K562 (cell line): ENCODE measurements around the gene MYO1F. TPM values are rescaled to one million over a fixed set of nuclear protein-coding genes. Genes with fewer than 3 reads are reported as not detected.

Source experiments
- CREBBP ChIP-seq: IDR thresholded peaks from one replicate; pipeline ENCODE4 v1.6.1; 2012; ENCODE audit warnings: low read depth, mild to moderate bottlenecking, control low read depth, inconsistent platforms, low read length
- LCOR ChIP-seq: sonication (generic); formaldehyde crosslinking; IDR thresholded peaks from 2 replicates; pipeline ENCODE4 v1.8.0; 2022; ENCODE audit warnings: mild to moderate bottlenecking, missing genetic modification reagents
- MYC ChIP-seq, 2 experiments: fragments of 250-450 bp in 1 of 2; sonication (Bioruptor Pico) in 1 of 2; IDR thresholded peaks; 2 replicates each; pipeline versions ENCODE4 v1.5.1 to v1.6.1; 2012 to 2021; ENCODE audit warnings: low read depth in 2 of 2, borderline replicate concordance in 1 of 2, improper control_type of control experiment in 1 of 2, low read length in 1 of 2, mild to moderate bottlenecking in 1 of 2, moderate library complexity in 1 of 2
- NCOA4 ChIP-seq: fragments of 450-650 bp; IDR thresholded peaks from 2 replicates; pipeline ENCODE4 v1.6.1; 2018; ENCODE audit warnings: mild to moderate bottlenecking; ENCODE audit not compliant: partially characterized antibody
- PPARD ChIP-seq: fragments of 250-450 bp; sonication (Bioruptor Pico); IDR thresholded peaks from 2 replicates; pipeline ENCODE4 v1.8.0; 2022; ENCODE audit warnings: inconsistent platforms, mild to moderate bottlenecking, moderate library complexity
- RAD21 ChIP-seq, 2 experiments: fragments of 250-450 bp in 1 of 2; fragments of 450-650 bp in 1 of 2; sonication (Bioruptor Pico) in 1 of 2; formaldehyde crosslinking in 1 of 2; IDR thresholded peaks in 1 of 2; conservative IDR thresholded peaks in 1 of 2; 2 replicates each; pipeline versions ENCODE4 v1.4.0 to v1.8.0; 2020 to 2022; ENCODE audit warnings: mild to moderate bottlenecking in 2 of 2, moderate library complexity in 1 of 2
- SIN3A ChIP-seq, 2 experiments: fragments of 150-350 bp in 1 of 2; IDR thresholded peaks; 2 replicates each; pipeline ENCODE4 v1.6.1; 2011 to 2016; ENCODE audit warnings: borderline replicate concordance in 2 of 2, low read depth in 2 of 2, low read length in 2 of 2, mild to moderate bottlenecking in 2 of 2, moderate library complexity in 2 of 2; ENCODE audit not compliant: control insufficient read depth in 1 of 2
- TCFL5 ChIP-seq: fragments of 250-450 bp; sonication (Bioruptor Pico); conservative IDR thresholded peaks from 2 replicates; pipeline ENCODE4 v1.6.1; 2021; ENCODE audit warnings: mild to moderate bottlenecking, moderate library complexity, matching md5 sums
- TEAD1 ChIP-seq, 2 experiments: fragments of 450-650 bp in 1 of 2; sonication (generic) in 1 of 2; formaldehyde crosslinking; IDR thresholded peaks; 2 replicates each; pipeline versions ENCODE4 v1.4.0 to v1.8.0; 2020 to 2022; ENCODE audit warnings: mild to moderate bottlenecking in 2 of 2, missing genetic modification reagents in 1 of 2
- THRAP3 ChIP-seq: fragments of 450-650 bp; IDR thresholded peaks from 2 replicates; pipeline ENCODE4 v1.6.1; 2016; ENCODE audit warnings: mild to moderate bottlenecking, inconsistent platforms, borderline replicate concordance
- ZKSCAN1 ChIP-seq: fragments of 150-350 bp; IDR thresholded peaks from 2 replicates; pipeline ENCODE4 v1.6.1; 2016; ENCODE audit warnings: low read depth, low read length
- ZSCAN29 ChIP-seq: fragments of 450-650 bp; IDR thresholded peaks from 2 replicates; pipeline ENCODE4 v1.6.1; 2017
- polyA plus RNA-seq, 8 experiments: library from polyadenylated mRNA; depleted of rRNA in 4 of 8; stranded (reverse) in 5 of 8; unstranded in 3 of 8; fragments of >200 nt; fragmentation: Nextera tagmentation in 2 of 8; fragmentation: Illumina TruSeq in 1 of 8; extraction: Ambion mirVana in 2 of 8; extraction: Trizol in 1 of 8; gene quantifications; 2 replicates each; pipeline versions ENCODE4 v1.2.1 to v1.2.3, GENCODE V29; 2011 to 2014; ENCODE audit warnings: inconsistent platforms in 1 of 8, missing spikeins in 1 of 8
- total RNA-seq, 7 experiments: library from RNA; depleted of rRNA in 6 of 7; stranded (reverse); fragments of >200 nt in 6 of 7; fragmentation: Illumina TruSeq in 2 of 7; extraction: Trizol in 2 of 7; gene quantifications; 2 replicates each; pipeline versions ENCODE4 v1.2.1 to v1.2.3, GENCODE V29; 2011 to 2021; ENCODE audit warnings: low replicate concordance in 1 of 7
- TF ChIP-seq, protein P1 (sequence below): fragments of 450-650 bp; IDR thresholded peaks from 2 replicates; pipeline ENCODE4 v1.6.1; 2018; ENCODE audit not compliant: partially characterized antibody
- TF ChIP-seq, protein P2 (sequence below), 2 experiments: fragments of 250-450 bp in 1 of 2; fragments of 450-650 bp in 1 of 2; sonication (Bioruptor Pico) in 1 of 2; IDR thresholded peaks; 2 replicates each; pipeline versions ENCODE4 v1.6.1 to v1.8.0; 2016 to 2021; ENCODE audit warnings: mild to moderate bottlenecking in 2 of 2, moderate library complexity in 2 of 2, missing compliant biosample characterization in 1 of 2, missing genetic modification characterization in 1 of 2
- TF ChIP-seq, protein P3 (sequence below), 2 experiments: IDR thresholded peaks; 2 replicates each; pipeline ENCODE4 v1.6.1; 2011; ENCODE audit warnings: borderline replicate concordance in 1 of 2, control low read depth in 1 of 2, low read depth in 1 of 2, low read length in 1 of 2, mild to moderate bottlenecking in 1 of 2, mixed read lengths in 1 of 2, moderate library complexity in 1 of 2; ENCODE audit not compliant: insufficient read depth in 1 of 2, insufficient read length in 1 of 2, poor library complexity in 1 of 2, severe bottlenecking in 1 of 2; ENCODE audit errors: extremely low read depth in 1 of 2
- TF ChIP-seq, protein P4 (sequence below): fragments of 250-450 bp; sonication (Bioruptor Pico); IDR thresholded peaks from 2 replicates; pipeline ENCODE4 v1.8.0; 2022; ENCODE audit warnings: inconsistent platforms

Gene MYO1F
- total and polyA plus RNA-seq, 9 of the 15 experiments (the other 6 are each of a cell fraction or from before 2014, with no cell fraction given): 0.78 to 9.4 (median 4.3) TPM

DNA sequence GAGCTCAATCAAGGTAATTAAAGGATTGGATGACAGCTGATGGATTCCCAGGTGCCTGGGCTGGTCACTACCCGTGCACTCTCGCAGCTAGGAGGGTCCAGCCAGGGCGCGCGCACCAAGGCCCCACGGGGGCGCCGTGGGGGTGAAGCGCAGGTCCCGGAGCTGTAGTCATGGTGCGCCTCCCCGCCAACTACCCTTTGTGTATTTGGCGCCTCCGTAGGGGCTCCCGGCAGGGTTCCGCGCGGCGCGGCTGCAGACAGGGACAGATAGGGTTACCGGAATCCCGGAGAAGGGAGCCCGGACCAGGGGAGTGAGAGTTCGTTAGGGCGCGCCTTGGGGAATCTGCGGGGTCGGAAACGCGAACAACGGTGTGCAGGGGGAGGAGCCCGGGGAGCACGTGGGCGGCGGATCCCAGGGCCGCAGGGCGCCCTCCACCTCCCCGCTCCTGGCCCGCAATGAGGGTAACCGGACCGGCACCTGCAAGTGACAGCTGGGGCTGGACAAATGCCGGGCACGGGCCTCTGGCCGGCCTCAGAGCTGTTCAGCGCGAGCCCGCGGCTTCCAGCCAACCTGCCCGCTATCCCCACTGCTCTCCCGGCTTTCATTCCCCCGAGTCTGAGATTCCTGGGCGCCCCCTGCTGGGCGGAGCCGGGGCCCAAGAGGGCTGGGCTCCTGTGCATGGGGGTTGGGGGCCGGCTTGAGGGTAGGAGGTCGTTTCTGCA, 71.4 kb downstream of the MYO1F start (continued):
- TF ChIP-seq, protein P1, sequence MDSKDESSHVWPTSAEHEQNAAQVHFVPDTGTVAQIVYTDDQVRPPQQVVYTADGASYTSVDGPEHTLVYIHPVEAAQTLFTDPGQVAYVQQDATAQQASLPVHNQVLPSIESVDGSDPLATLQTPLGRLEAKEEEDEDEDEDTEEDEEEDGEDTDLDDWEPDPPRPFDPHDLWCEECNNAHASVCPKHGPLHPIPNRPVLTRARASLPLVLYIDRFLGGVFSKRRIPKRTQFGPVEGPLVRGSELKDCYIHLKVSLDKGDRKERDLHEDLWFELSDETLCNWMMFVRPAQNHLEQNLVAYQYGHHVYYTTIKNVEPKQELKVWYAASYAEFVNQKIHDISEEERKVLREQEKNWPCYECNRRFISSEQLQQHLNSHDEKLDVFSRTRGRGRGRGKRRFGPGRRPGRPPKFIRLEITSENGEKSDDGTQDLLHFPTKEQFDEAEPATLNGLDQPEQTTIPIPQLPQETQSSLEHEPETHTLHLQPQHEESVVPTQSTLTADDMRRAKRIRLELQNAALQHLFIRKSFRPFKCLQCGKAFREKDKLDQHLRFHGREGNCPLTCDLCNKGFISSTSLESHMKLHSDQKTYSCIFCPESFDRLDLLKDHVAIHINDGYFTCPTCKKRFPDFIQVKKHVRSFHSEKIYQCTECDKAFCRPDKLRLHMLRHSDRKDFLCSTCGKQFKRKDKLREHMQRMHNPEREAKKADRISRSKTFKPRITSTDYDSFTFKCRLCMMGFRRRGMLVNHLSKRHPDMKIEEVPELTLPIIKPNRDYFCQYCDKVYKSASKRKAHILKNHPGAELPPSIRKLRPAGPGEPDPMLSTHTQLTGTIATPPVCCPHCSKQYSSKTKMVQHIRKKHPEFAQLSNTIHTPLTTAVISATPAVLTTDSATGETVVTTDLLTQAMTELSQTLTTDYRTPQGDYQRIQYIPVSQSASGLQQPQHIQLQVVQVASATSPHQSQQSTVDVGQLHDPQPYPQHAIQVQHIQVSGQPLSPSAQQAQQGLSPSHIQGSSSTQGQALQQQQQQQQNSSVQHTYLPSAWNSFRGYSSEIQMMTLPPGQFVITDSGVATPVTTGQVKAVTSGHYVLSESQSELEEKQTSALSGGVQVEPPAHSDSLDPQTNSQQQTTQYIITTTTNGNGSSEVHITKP: peak; percentile 68
- TF ChIP-seq LCOR (CRISPR knock-in tag) (no peak), PPARD (no peak), RAD21 (CRISPR knock-in tag; conservative IDR thresholded peaks at IDR 0.05 in 1 of 2, IDR thresholded peaks at IDR 0.05 in 1 of 2) (peak; percentile 70 to 79), TCFL5 (CRISPR knock-in tag) (no peak), MYC (IDR thresholded peaks at IDR 0.05; ENCODE audit: low read depth, low read length) (peak; percentile 87), MYC (CRISPR knock-in tag; IDR thresholded peaks at IDR 0.05; ENCODE audit: borderline replicate concordance, low read depth) (peak; percentile 85; the same call in 1 of the 2 replicates), NCOA4 (no peak), CREBBP (no peak), THRAP3 (no peak), ZKSCAN1 (no peak), SIN3A (IDR thresholded peaks at IDR 0.05; ENCODE audit: borderline replicate concordance in 2 of 2, control insufficient read depth in 1 of 2, low read depth in 2 of 2, low read length in 2 of 2) (peak in 1 of 2 experiments; percentile 39; a peak in 1 of 4 replicates), ZSCAN29 (no peak), TEAD1 (CRISPR knock-in tag; IDR thresholded peaks at IDR 0.05) (no peak)
- TF ChIP-seq, protein P2, sequence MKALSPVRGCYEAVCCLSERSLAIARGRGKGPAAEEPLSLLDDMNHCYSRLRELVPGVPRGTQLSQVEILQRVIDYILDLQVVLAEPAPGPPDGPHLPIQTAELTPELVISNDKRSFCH (CRISPR knock-in tag; IDR thresholded peaks at IDR 0.05): no peak
- TF ChIP-seq, protein P2 (tag; IDR thresholded peaks at IDR 0.05): no peak
- TF ChIP-seq, protein P3, sequence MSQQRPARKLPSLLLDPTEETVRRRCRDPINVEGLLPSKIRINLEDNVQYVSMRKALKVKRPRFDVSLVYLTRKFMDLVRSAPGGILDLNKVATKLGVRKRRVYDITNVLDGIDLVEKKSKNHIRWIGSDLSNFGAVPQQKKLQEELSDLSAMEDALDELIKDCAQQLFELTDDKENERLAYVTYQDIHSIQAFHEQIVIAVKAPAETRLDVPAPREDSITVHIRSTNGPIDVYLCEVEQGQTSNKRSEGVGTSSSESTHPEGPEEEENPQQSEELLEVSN (IDR thresholded peaks at IDR 0.05; ENCODE audit: borderline replicate concordance in 1 of 2, extremely low read depth in 1 of 2, insufficient read depth in 1 of 2, insufficient read length in 1 of 2, low read depth in 1 of 2, low read length in 1 of 2, poor library complexity in 1 of 2, severe bottlenecking in 1 of 2): peak; percentile 76 to 78
- TF ChIP-seq, protein P4, sequence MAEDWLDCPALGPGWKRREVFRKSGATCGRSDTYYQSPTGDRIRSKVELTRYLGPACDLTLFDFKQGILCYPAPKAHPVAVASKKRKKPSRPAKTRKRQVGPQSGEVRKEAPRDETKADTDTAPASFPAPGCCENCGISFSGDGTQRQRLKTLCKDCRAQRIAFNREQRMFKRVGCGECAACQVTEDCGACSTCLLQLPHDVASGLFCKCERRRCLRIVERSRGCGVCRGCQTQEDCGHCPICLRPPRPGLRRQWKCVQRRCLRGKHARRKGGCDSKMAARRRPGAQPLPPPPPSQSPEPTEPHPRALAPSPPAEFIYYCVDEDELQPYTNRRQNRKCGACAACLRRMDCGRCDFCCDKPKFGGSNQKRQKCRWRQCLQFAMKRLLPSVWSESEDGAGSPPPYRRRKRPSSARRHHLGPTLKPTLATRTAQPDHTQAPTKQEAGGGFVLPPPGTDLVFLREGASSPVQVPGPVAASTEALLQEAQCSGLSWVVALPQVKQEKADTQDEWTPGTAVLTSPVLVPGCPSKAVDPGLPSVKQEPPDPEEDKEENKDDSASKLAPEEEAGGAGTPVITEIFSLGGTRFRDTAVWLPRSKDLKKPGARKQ (CRISPR knock-in tag): no peak
